Endothelial cell of umbilical vein (primary cell): ENCODE measurements around the gene ZNF821. TPM values are rescaled to one million over a fixed set of nuclear protein-coding genes. Genes with fewer than 3 reads are reported as not detected.

Experiments
- BruUV-seq: library from RNA; stranded (reverse); fragments of 400-500 nt; replicated peaks from 2 replicates; lab custom pipeline; 2021; lab: Mats Ljungman, UMichigan
- CTCF ChIA-PET: fragments of 300-600, 350-600 bp; sonication (Branson Sonifier 250); formaldehyde crosslinking; loops from one replicate; lab custom pipeline; 2021; ENCODE audit warnings: antibody characterized with exemption, inconsistent platforms; lab: Charles Lee
- POLR2A ChIA-PET: fragments of 300-600, 350-600 bp; sonication (Branson Sonifier 250); formaldehyde crosslinking; loops from one replicate; lab custom pipeline; 2021; ENCODE audit warnings: antibody characterized with exemption, inconsistent platforms; lab: Charles Lee
- DNase-seq: peaks from one replicate; pipeline ENCODE4 v3.0.0-alpha.2; 2011; ENCODE audit warnings: low read depth, low spot score
- FAIRE-seq: peaks from 2 replicates; lab custom pipeline; 2011; peaks lifted over from hg19 to GRCh38; lab: Jason Lieb, UNC
- H2AFZ ChIP-seq: 2 replicates; pipeline ENCODE4 v1.6.0; 2012; ENCODE audit warnings: low read depth, low read length, control low read depth, inconsistent platforms
- H3K27ac ChIP-seq: 2 replicates; pipeline ENCODE4 v1.5.1; 2011; ENCODE audit warnings: low read depth, mild to moderate bottlenecking, control low read depth, low read length, moderate library complexity; ENCODE audit not compliant: insufficient read depth
- H3K27me3 ChIP-seq, 2 experiments: 2 replicates each; pipeline versions ENCODE4 v1.6.0 to v1.6.1; 2011; ENCODE audit warnings: low read length in 2 of 2, mixed read lengths in 1 of 2; ENCODE audit not compliant: control insufficient read depth in 2 of 2, insufficient read depth in 2 of 2
- H3K36me3 ChIP-seq, 2 experiments: 2 replicates in 1 of 2; 3 replicates in 1 of 2; pipeline ENCODE4 v1.5.1; 2011; ENCODE audit warnings: low read length in 2 of 2, mild to moderate bottlenecking in 1 of 2, moderate library complexity in 1 of 2; ENCODE audit not compliant: control insufficient read depth in 2 of 2, insufficient read depth in 2 of 2; ENCODE audit errors: extremely low read depth in 1 of 2
- H3K4me1 ChIP-seq: 3 replicates; pipeline ENCODE4 v1.5.1; 2011; ENCODE audit warnings: mild to moderate bottlenecking, low read length; ENCODE audit not compliant: control insufficient read depth, insufficient read depth; ENCODE audit errors: extremely low read depth
- H3K4me2 ChIP-seq: 2 replicates; pipeline ENCODE4 v1.6.1; 2011; ENCODE audit warnings: low read length, control low read depth, mixed read lengths; ENCODE audit not compliant: insufficient read depth
- H3K4me3 ChIP-seq, 3 experiments: fragments of 200-600 bp in 1 of 3; sonication (generic), shearing (Covaris generic) in 1 of 3; replicated peaks in 1 of 3; 2 replicates each; pipeline ENCODE4 v1.5.1; 2011 to 2016; ENCODE audit warnings: control low read depth in 3 of 3, low read length in 3 of 3, mild to moderate bottlenecking in 2 of 3, inconsistent platforms in 1 of 3, low read depth in 1 of 3, moderate library complexity in 1 of 3; ENCODE audit not compliant: insufficient read depth in 1 of 3
- H3K79me2 ChIP-seq: 2 replicates; pipeline ENCODE4 v1.6.0; 2012; ENCODE audit warnings: low read length, inconsistent platforms; ENCODE audit not compliant: control insufficient read depth, insufficient read depth
- H3K9ac ChIP-seq: replicated peaks from 2 replicates; pipeline ENCODE3; 2011; ENCODE audit warnings: low read length, control low read depth; ENCODE audit not compliant: insufficient read depth; ENCODE audit errors: extremely low read depth
- H3K9me1 ChIP-seq: replicated peaks from 3 replicates; pipeline ENCODE4 v1.6.0; 2011; ENCODE audit warnings: mild to moderate bottlenecking, low read length; ENCODE audit not compliant: control insufficient read depth, insufficient read depth; ENCODE audit errors: extremely low read depth
- H3K9me3 ChIP-seq: replicated peaks from 2 replicates; pipeline ENCODE4 v1.5.1; 2012; ENCODE audit warnings: low read length, inconsistent platforms; ENCODE audit not compliant: control insufficient read depth, insufficient read depth
- H4K20me1 ChIP-seq: replicated peaks from 2 replicates; pipeline ENCODE3; 2011; ENCODE audit warnings: mild to moderate bottlenecking, low read length; ENCODE audit not compliant: control insufficient read depth, insufficient read depth; ENCODE audit errors: extremely low read depth
- CTCF ChIP-seq, 2 donors: IDR thresholded peaks; 1 replicate in 1 of 2; 2 replicates in 1 of 2; pipeline ENCODE4 v1.5.1; 2011; ENCODE audit warnings: low read length in 2 of 2, mild to moderate bottlenecking in 2 of 2, moderate library complexity in 2 of 2, control low read depth in 1 of 2, inconsistent platforms in 1 of 2, low read depth in 1 of 2; ENCODE audit not compliant: insufficient read depth in 1 of 2; ENCODE audit errors: extremely low read depth in 1 of 2
- EZH2 ChIP-seq: IDR thresholded peaks from 2 replicates; pipeline ENCODE4 v1.6.1; 2012; ENCODE audit warnings: borderline replicate concordance, low read depth, mild to moderate bottlenecking, moderate library complexity, low read length, inconsistent platforms; ENCODE audit not compliant: severe bottlenecking
- FOS ChIP-seq: IDR thresholded peaks from 2 replicates; pipeline ENCODE4 v1.6.1; 2011; ENCODE audit warnings: mild to moderate bottlenecking, low read length, moderate library complexity, borderline replicate concordance; ENCODE audit not compliant: insufficient read depth
- GATA2 ChIP-seq: IDR thresholded peaks from 2 replicates; pipeline ENCODE4 v1.7.0; 2011; ENCODE audit warnings: low read depth, mild to moderate bottlenecking, moderate library complexity, mixed read lengths, low read length; ENCODE audit not compliant: insufficient read length, insufficient read depth
- MAX ChIP-seq: IDR thresholded peaks from 2 replicates; pipeline ENCODE4 v1.6.1; 2011; ENCODE audit not compliant: insufficient read depth, insufficient read length
- MYC ChIP-seq: IDR thresholded peaks from one replicate; pipeline ENCODE4 v1.6.1; 2011; ENCODE audit warnings: mild to moderate bottlenecking, low read depth, low read length
- POLR2A ChIP-seq: IDR thresholded peaks from 2 replicates; pipeline ENCODE4 v1.6.1; 2012; ENCODE audit warnings: low read depth, mild to moderate bottlenecking, control low read depth, low read length
- POLR2AphosphoS5 ChIP-seq: IDR thresholded peaks from 2 replicates; pipeline ENCODE4 v1.6.1; 2012; ENCODE audit warnings: low read depth, mild to moderate bottlenecking, control low read depth, low read length, moderate library complexity; ENCODE audit not compliant: insufficient read depth
- dilution Hi-C: fragments of 300-500 bp; cut with MboI; formaldehyde crosslinking; loops from one replicate; pipeline ENCODE4 v1.15.0; 2019; ENCODE audit warnings: low sequenced_read_pairs; ENCODE audit not compliant: extremely low pct_ligation_motif_present
- intact Hi-C: fragments of 100-400 bp; cut with micrococcal nuclease; formaldehyde crosslinking; loops from one replicate; pipeline ENCODE4 v1.10.0; 2022
- polyA plus RNA-seq, 4 experiments: library from polyadenylated mRNA; depleted of rRNA in 3 of 4; stranded (reverse) in 3 of 4; unstranded in 1 of 4; fragments of >200 nt; gene quantifications; 2 replicates each; pipeline versions ENCODE4 v1.2.1 to v1.2.3, GENCODE V29; 2011 to 2012; ENCODE audit warnings: missing spikeins in 1 of 4
- total RNA-seq: library from RNA; stranded (reverse); gene quantifications from 2 replicates; pipeline ENCODE4 v1.2.3, GENCODE V29; 2021

Gene ZNF821
- total and polyA plus RNA-seq, 2 donors (not counting 3 experiments of a cell fraction or from before 2014, with no cell fraction given) = 7.3 to 8.1 TPM

GRCh38 chr16:71855937-71856662 is 27.9 kb downstream of the ZNF821 start:
- ChIA-PET POLR2A (no interaction called here), CTCF (interaction anchor here (0.8 kb wide), 1 partner anchor 27 kb away, joined by 3 read pairs; no protein-coding TSS in a partner anchor)
- no peaks in the 10 kb centered on the region for H3K27me3 ChIP-seq
- no peak overlapping the region for H3K27ac ChIP-seq
- TF ChIP-seq POLR2A = no peak
- no peak for TF ChIP-seq MYC
- no peak for TF ChIP-seq FOS
- TF ChIP-seq EZH2 = no peak
- no peak for TF ChIP-seq GATA2
- TF ChIP-seq CTCF (IDR thresholded peaks at IDR 0.05; ENCODE audit: extremely low read depth in 1 of 2, insufficient read depth in 1 of 2, low read depth in 1 of 2, low read length in 2 of 2) = no peak
- no peak for TF ChIP-seq MAX
- no peak for TF ChIP-seq POLR2AphosphoS5
- dilution Hi-C loops (no loop called here), intact Hi-C loops (no loop called here)
- FAIRE-seq = no peak
- H3K4me2 ChIP-seq = no peak overlapping the region
- H3K4me1 ChIP-seq = no peaks in the 10 kb centered on the region
- no peaks in the 10 kb centered on the region for H3K9me1 ChIP-seq
- H3K36me3 ChIP-seq = peaks cover 11 to 15% of the 10 kb centered on the region in 2 experiments
- H4K20me1 ChIP-seq = no peaks in the 10 kb centered on the region
- H2AFZ ChIP-seq = no peak overlapping the region
- no peaks in the 10 kb centered on the region for H3K9me3 ChIP-seq
- H3K79me2 ChIP-seq = peaks cover 12% of the 10 kb centered on the region
- no peak overlapping the region for H3K4me3 ChIP-seq
- H3K9ac ChIP-seq = no peak overlapping the region
- BruUV-seq = no TSS peak
- no peak for DNase-seq
